ENCODE measurements around the gene CSTF2.

Gene CSTF2

DNA sequence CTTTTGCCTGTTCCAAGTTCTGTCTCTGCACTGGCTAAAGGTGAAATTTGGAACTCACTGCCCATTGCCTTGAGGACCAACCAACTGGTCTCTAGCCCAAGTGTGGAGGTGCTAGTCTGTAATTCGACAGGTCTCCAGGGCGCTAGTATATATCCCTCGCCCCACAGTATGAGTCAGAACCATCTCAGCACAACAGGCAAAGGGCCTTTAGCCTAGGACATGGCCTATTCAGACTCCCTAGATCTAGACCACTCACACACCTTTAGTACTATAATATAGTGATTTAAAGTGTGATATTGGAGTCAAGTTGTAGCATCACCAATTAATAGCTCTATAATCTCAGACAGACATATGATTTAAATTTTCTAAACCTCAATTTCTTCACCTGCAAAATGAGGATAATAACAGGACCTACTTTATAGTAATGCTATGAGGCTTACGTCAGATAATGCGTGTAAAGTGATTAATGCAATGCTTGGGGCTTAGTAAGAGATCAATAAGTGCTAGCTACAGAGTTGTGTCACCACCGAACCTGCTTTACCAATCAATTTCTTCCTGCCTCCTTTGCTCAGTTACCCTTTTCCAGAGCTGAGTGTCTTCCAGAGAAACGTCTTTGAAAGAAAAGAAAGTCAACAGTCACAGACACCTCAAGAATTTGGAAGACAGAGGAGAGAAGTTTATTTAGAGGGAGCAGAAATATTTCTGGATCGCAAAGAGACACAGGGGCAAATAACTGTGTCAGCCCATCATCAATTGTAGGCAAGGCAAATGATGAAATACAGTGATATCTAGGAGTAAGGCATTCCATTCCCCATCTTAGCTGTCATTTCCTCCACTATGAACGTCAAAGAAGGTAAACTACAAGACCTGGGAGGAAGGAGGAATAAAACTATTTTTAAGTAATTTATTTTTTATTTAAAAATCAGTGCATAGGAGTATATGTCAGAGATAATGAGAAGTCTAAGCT lies 51.7 kb downstream of the CSTF2 start:
- DNase-seq = no peak

DNA sequence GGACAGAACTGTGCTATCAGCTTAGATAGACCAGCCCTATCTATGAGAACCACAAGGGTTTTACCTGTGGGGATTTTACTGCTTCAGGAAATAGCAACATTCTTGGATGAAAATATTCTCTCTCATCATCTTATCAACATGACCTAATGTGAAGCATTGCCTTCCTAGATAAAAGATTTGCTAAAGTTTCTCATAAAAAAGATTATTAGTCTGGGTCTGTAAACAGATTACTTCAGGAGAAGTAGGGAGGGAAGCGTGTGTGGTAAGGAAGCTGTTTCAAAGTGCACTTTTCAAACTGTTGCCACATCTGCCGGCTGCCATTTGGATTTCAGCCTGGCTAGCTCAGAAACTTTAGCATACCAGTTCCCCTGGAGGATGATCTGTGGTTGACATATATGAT lies 54.1 kb downstream of the CSTF2 start, which contains the start of gene NOX1:
TSS of gene NOX1 (minus strand) at position 35 of the 400 bp plus-strand sequence. CDS start 220 bp downstream, outside the sequence.
- DNase-seq = no peak

DNA sequence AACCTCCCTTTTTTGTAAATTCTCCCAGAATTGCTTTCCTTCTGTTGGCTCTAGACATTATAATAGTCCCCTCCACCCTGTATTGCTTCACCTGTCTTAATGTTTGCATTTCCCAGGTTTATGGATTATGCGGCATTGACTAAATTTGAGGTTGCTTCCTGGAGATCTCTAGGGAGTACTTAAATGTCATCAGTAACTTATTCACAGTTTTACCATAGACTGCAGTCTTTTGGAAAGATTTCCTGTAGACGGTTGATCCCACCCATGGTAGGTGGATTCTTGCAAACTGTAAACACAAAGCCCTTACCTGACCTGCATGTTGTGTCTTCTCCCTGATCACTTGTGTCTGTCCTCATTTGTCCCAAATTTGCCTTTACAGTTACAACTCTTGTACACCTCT lies 60.2 kb downstream of the CSTF2 start:
- DNase-seq = peak; percentile 35

DNA sequence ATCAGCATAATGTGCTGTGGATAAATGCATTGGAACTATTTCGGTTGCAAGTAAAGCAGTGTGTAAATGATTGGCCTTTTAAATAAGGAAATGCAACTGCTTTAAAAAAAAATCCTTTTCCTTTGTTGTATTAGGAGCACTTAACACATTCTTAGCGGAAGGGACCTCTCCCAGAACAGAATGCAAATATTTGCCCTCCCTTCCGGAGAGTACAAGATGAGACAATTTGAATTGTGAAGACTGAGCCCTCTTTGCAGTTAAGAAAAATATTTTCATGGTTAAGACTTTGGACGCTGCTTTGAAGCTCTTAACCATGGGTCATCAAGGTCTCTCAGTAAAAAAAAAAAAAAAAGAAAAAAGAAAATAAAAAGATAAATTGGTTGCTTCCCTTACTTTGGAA lies 63.5 kb downstream of the CSTF2 start:
- DNase-seq = no peak
